SU-DHL-6 (cell line): ENCODE data around the gene RNF113B.

Experiments
- H2AFZ ChIP-seq: fragments of 200-600 bp; sonication (generic); 2 replicates; pipeline ENCODE4 v1.6.1; 2014; ENCODE audit warnings: low read depth, mild to moderate bottlenecking, moderate library complexity, mixed read lengths, antibody characterized with exemption, low read length; ENCODE audit not compliant: severe bottlenecking
- H3F3A ChIP-seq: fragments of 200-600 bp; shearing (Covaris generic); 2 replicates; pipeline ENCODE4 v1.6.0; 2016; ENCODE audit warnings: antibody characterized with exemption, mild to moderate bottlenecking; ENCODE audit not compliant: insufficient read depth
- H3K27ac ChIP-seq: fragments of 200-600 bp; sonication (generic); 2 replicates; pipeline ENCODE4 v1.5.1; 2016; ENCODE audit warnings: low read depth, mild to moderate bottlenecking, low read length, moderate library complexity, mixed read lengths
- H3K27me3 ChIP-seq: fragments of 200-600 bp; sonication (generic), shearing (Covaris generic); 2 replicates; pipeline ENCODE4 v1.6.0; 2014; ENCODE audit warnings: mild to moderate bottlenecking, low read length
- H3K36me3 ChIP-seq: fragments of 200-600 bp; sonication (generic); 2 replicates; pipeline ENCODE4 v1.6.1; 2014; ENCODE audit warnings: mild to moderate bottlenecking, low read length, mixed read lengths
- H3K4me2 ChIP-seq: fragments of 300-600, 200-600 bp; shearing (Covaris generic), sonication (generic); 2 replicates; pipeline ENCODE4 v1.6.0; 2014; ENCODE audit warnings: low read length, low read depth, mild to moderate bottlenecking; ENCODE audit not compliant: poor library complexity, severe bottlenecking
- H3K4me3 ChIP-seq: fragments of 200-600 bp; sonication (generic); 2 replicates; pipeline ENCODE4 v1.5.1; 2014; ENCODE audit warnings: antibody characterized with exemption, low read length, mild to moderate bottlenecking, mixed read lengths; ENCODE audit not compliant: insufficient read depth, poor library complexity, severe bottlenecking
- H3K79me2 ChIP-seq: fragments of 200-600 bp; sonication (generic); 2 replicates; pipeline ENCODE4 v1.6.1; 2014; ENCODE audit warnings: mild to moderate bottlenecking, low read length, moderate library complexity; ENCODE audit not compliant: insufficient read depth
- H3K9ac ChIP-seq: fragments of 200-600 bp; sonication (generic); 2 replicates; pipeline ENCODE4 v1.7.0; 2014; ENCODE audit warnings: mild to moderate bottlenecking, low read length
- H3K9me2 ChIP-seq: fragments of 200-600 bp; sonication (generic); replicated peaks from 2 replicates; pipeline ENCODE4 v1.6.1; 2014; ENCODE audit warnings: low read length; ENCODE audit not compliant: insufficient read depth
- H3K9me3 ChIP-seq: fragments of 200-600 bp; sonication (generic); 2 replicates; pipeline ENCODE4 v1.6.1; 2014; ENCODE audit warnings: low read length, mixed read lengths; ENCODE audit not compliant: insufficient read depth
- H4K20me1 ChIP-seq: fragments of 200-600 bp; sonication (generic); 2 replicates; pipeline ENCODE4 v1.6.1; 2014; ENCODE audit warnings: low read depth, mild to moderate bottlenecking, antibody characterized with exemption, low read length, moderate library complexity, mixed read lengths
- CTCF ChIP-seq: fragments of 200-600 bp; sonication (generic); IDR thresholded peaks from one replicate; pipeline ENCODE4 v1.5.1; 2017; ENCODE audit warnings: antibody characterized with exemption, mild to moderate bottlenecking, low read length, moderate library complexity; ENCODE audit not compliant: insufficient read depth, poor library complexity, severe bottlenecking
- EZH2phosphoT487 ChIP-seq: fragments of 200-600 bp; sonication (generic), shearing (Covaris generic); conservative IDR thresholded peaks from 2 replicates; pipeline ENCODE4 v1.6.1; 2018; ENCODE audit warnings: mild to moderate bottlenecking, antibody characterized with exemption, low read length, moderate library complexity, mixed read lengths

RNF113B gene

GRCh38 chr13:98181111-98181815 lies 4.2 kb upstream of the RNF113B start:
- Histone ChIP-seq H3F3A (no peaks in the 10 kb centered on the region), H3K4me3 (no peak overlapping the region), H3K27ac (no peak overlapping the region), H3K9me2 (no peaks in the 10 kb centered on the region), H4K20me1 (no peaks in the 10 kb centered on the region), H3K4me2 (no peak overlapping the region), H3K9me3 (no peaks in the 10 kb centered on the region), H3K9ac (no peak overlapping the region), H3K36me3 (no peaks in the 10 kb centered on the region), H3K79me2 (no peaks in the 10 kb centered on the region), H2AFZ (no peak overlapping the region), H3K27me3 (no peaks in the 10 kb centered on the region)
- TF ChIP-seq CTCF (no peak), EZH2phosphoT487 (no peak)

- no peaks in the 10 kb centered on the region for H3K79me2 ChIP-seq
- no peaks in the 10 kb centered on the region for H3F3A ChIP-seq
Measured at GRCh38 chr13:98180092-98180491, 3.0 kb upstream of the RNF113B start.

GRCh38 chr13:98175823-98176222 lies 1.2 kb downstream of the RNF113B start:
- TF ChIP-seq CTCF (no peak), EZH2phosphoT487 (no peak)
- Histone ChIP-seq H3K9me3 (no peaks in the 10 kb centered on the region), H3K27me3 (no peaks in the 10 kb centered on the region), H2AFZ (no peak overlapping the region), H4K20me1 (no peaks in the 10 kb centered on the region), H3K79me2 (no peaks in the 10 kb centered on the region), H3K27ac (no peak overlapping the region), H3K4me3 (no peak overlapping the region), H3K9ac (no peak overlapping the region), H3K4me2 (no peak overlapping the region), H3F3A (no peaks in the 10 kb centered on the region), H3K36me3 (no peaks in the 10 kb centered on the region), H3K9me2 (no peaks in the 10 kb centered on the region)

More at GRCh38 chr13:98180092-98180491, 3.0 kb upstream of the RNF113B start:
- TF ChIP-seq EZH2phosphoT487 (no peak), CTCF (no peak)
- no peak overlapping the region for H3K4me2 ChIP-seq
- H3K36me3 ChIP-seq = no peaks in the 10 kb centered on the region
- H3K4me3 ChIP-seq = no peak overlapping the region
- H4K20me1 ChIP-seq = no peaks in the 10 kb centered on the region
- no peak overlapping the region for H3K9ac ChIP-seq
- no peak overlapping the region for H2AFZ ChIP-seq
- H3K27me3 ChIP-seq = no peaks in the 10 kb centered on the region
- no peaks in the 10 kb centered on the region for H3K9me3 ChIP-seq
- no peak overlapping the region for H3K27ac ChIP-seq
- H3K9me2 ChIP-seq = no peaks in the 10 kb centered on the region
